OCI-LY1 (cell line): ENCODE measurements around the gene IRF4.

Experiments used
- H2AFZ ChIP-seq: fragments of 200-600 bp; sonication (generic), shearing (Covaris generic); 2 replicates; pipeline ENCODE4 v1.6.0; 2014; ENCODE audit warnings: antibody characterized with exemption, mild to moderate bottlenecking, low read length
- H3F3A ChIP-seq: fragments of 200-600 bp; sonication (generic), shearing (Covaris generic); 2 replicates; pipeline ENCODE4 v1.6.0; 2014; ENCODE audit warnings: mild to moderate bottlenecking, antibody characterized with exemption, low read length, moderate library complexity; ENCODE audit not compliant: insufficient read depth
- H3K27ac ChIP-seq: fragments of 200-600 bp; sonication (generic); 2 replicates; pipeline ENCODE4 v1.5.1; 2014; ENCODE audit warnings: low read length, mixed run types, mild to moderate bottlenecking, low read depth; ENCODE audit not compliant: poor library complexity, severe bottlenecking
- H3K27me3 ChIP-seq: fragments of 200-600 bp; sonication (generic); 2 replicates; pipeline ENCODE4 v1.6.0; 2014; ENCODE audit warnings: antibody characterized with exemption, mild to moderate bottlenecking, low read length, moderate library complexity; ENCODE audit not compliant: insufficient read depth
- H3K36me3 ChIP-seq: fragments of 200-600 bp; sonication (generic); 2 replicates; pipeline ENCODE4 v1.6.1; 2014; ENCODE audit warnings: mild to moderate bottlenecking, antibody characterized with exemption, low read length, moderate library complexity, mixed read lengths; ENCODE audit not compliant: insufficient read depth
- H3K4me1 ChIP-seq: fragments of 200-600 bp; sonication (generic); 2 replicates; pipeline ENCODE4 v1.5.1; 2014; ENCODE audit warnings: mild to moderate bottlenecking, low read length, moderate library complexity; ENCODE audit not compliant: insufficient read depth, severe bottlenecking
- H3K4me2 ChIP-seq: fragments of 200-600 bp; sonication (generic), shearing (Covaris generic); 2 replicates; pipeline ENCODE4 v1.6.1; 2014; ENCODE audit warnings: low read length
- H3K4me3 ChIP-seq: fragments of 200-600 bp; sonication (generic); 2 replicates; pipeline ENCODE4 v1.5.1; 2014; ENCODE audit warnings: low read length, low read depth, mild to moderate bottlenecking, mixed read lengths; ENCODE audit not compliant: poor library complexity, severe bottlenecking
- H3K79me2 ChIP-seq: fragments of 200-600 bp; shearing (Covaris generic); 2 replicates; pipeline ENCODE4 v1.6.1; 2016; ENCODE audit warnings: mixed run types, low read length, mixed read lengths; ENCODE audit not compliant: insufficient read depth
- H3K9ac ChIP-seq: fragments of 200-600 bp; sonication (generic), shearing (Covaris generic); 2 replicates; pipeline ENCODE4 v1.6.1; 2014; ENCODE audit warnings: mild to moderate bottlenecking, low read length, mixed read lengths
- H3K9me2 ChIP-seq: fragments of 200-600 bp; sonication (generic), shearing (Covaris generic); 2 replicates; pipeline ENCODE4 v1.6.1; 2014; ENCODE audit warnings: low read depth, mild to moderate bottlenecking, low read length, mixed read lengths
- H3K9me3 ChIP-seq: fragments of 200-600 bp; shearing (Covaris generic); 2 replicates; pipeline ENCODE4 v1.6.1; 2014; ENCODE audit warnings: low read length, mixed read lengths
- H4K20me1 ChIP-seq: fragments of 200-600 bp; sonication (generic), shearing (Covaris generic); 2 replicates; pipeline ENCODE4 v1.6.0; 2016; ENCODE audit warnings: mild to moderate bottlenecking, low read length; ENCODE audit not compliant: insufficient read depth
- EZH2 ChIP-seq: fragments of 200-600 bp; sonication (generic), shearing (Covaris generic); IDR thresholded peaks from 2 replicates; pipeline ENCODE4 v1.8.0; 2017; ENCODE audit warnings: borderline replicate concordance, mixed run types, mild to moderate bottlenecking, antibody characterized with exemption, low read length, moderate library complexity, mixed read lengths
- TF ChIP-seq, protein P1 (sequence below): fragments of 200-600 bp; sonication (generic), shearing (Covaris generic); IDR thresholded peaks from 2 replicates; pipeline ENCODE4 v1.5.1; 2017; ENCODE audit warnings: mild to moderate bottlenecking, antibody characterized with exemption, low read length, moderate library complexity, mixed read lengths

IRF4 gene

DNA sequence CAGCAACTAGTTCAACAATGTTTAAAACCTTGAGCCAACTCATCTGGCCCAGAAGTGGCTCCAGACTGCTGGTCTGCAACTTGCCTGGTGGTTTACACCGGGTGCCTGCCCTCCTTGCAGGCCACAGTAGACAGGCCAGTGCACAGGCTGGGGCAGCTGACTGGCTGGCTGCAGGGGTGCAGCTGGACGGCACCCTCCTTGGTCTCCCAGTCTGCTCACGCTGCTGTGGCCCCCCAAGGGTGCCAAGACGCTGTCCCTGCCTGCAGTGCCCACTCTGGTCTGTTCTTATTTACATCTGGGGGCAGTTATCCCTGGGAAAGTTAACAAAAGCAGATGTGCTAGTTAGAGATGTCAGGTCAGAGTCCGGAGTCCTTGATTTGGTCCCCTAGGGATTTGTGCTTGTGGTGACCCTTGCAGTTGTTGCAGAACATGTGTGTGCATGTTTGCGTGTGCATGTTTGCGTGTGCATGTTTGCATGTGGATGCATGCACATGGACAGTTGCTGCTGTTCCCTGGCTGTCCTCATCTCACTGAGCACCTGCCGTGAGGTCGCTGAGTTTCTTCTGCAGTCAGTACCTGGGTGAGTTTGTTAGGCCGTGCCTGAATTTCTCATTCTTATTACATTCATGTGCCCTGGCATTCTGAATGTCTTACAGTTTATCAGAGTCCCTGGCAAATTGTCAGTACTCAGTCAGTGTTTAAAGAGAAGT, 48.2 kb upstream of the IRF4 start:
- H3K27me3 ChIP-seq, result no peaks in the 10 kb centered on the region
- H3K79me2 ChIP-seq, result no peaks in the 10 kb centered on the region

DNA sequence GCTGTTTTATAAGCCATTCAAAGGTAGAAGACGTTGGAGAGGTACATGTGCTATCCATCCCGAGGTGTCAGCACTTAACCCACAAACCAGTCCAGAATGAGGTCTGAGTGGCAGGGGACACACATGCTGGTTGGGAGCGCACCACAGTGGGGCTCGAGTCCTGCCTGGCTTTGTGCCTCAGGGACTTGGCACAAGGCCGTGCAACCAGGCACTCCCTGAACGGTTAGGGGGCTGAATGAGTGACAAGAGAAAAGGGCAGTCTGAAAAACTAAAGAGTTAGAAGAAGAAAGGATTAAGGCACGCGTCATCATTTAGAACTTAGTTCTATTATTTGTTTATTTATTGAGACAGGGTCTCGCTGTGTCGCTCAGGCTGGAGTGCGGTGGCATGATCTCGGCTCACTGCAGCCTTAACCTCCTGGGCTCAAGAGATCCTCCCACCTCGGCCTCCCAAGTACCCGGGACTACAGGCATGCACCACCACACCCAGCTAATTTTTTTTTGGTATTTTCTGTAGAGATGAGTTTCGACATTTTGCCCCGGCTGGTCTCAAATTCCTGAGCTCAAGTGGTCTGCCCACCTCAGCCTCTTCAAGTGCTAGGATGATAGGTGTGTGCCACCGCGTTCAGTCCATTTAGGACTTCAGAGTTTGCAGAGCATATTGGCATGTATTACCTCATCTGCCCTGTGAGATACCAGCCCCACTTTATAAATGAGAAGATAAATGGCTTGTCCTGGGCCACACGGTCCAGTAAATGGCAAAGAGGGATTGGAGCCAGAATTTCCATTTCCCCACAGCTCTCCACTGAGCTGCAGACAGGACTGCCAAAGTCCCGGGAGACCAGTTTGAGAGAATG, 47.4 kb upstream of the IRF4 start:
- Histone ChIP-seq H2AFZ (no peak overlapping the region), H3K9ac (no peak overlapping the region), H3F3A (no peaks in the 10 kb centered on the region), H3K9me2 (no peaks in the 10 kb centered on the region), H3K4me1 (peaks cover 28% of the 10 kb centered on the region), H4K20me1 (no peaks in the 10 kb centered on the region), H3K36me3 (no peaks in the 10 kb centered on the region), H3K27ac (no peak overlapping the region), H3K27me3 (no peaks in the 10 kb centered on the region), H3K9me3 (no peaks in the 10 kb centered on the region), H3K79me2 (no peaks in the 10 kb centered on the region), H3K4me3 (no peak overlapping the region), H3K4me2 (no peak overlapping the region)
- TF ChIP-seq EZH2, result no peak
- TF ChIP-seq, protein P1, sequence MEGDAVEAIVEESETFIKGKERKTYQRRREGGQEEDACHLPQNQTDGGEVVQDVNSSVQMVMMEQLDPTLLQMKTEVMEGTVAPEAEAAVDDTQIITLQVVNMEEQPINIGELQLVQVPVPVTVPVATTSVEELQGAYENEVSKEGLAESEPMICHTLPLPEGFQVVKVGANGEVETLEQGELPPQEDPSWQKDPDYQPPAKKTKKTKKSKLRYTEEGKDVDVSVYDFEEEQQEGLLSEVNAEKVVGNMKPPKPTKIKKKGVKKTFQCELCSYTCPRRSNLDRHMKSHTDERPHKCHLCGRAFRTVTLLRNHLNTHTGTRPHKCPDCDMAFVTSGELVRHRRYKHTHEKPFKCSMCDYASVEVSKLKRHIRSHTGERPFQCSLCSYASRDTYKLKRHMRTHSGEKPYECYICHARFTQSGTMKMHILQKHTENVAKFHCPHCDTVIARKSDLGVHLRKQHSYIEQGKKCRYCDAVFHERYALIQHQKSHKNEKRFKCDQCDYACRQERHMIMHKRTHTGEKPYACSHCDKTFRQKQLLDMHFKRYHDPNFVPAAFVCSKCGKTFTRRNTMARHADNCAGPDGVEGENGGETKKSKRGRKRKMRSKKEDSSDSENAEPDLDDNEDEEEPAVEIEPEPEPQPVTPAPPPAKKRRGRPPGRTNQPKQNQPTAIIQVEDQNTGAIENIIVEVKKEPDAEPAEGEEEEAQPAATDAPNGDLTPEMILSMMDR, result no peak

More for the DNA sequence above, 48.2 kb upstream of the IRF4 start:
- Histone ChIP-seq H4K20me1 (no peaks in the 10 kb centered on the region), H3F3A (no peaks in the 10 kb centered on the region), H3K9me3 (no peaks in the 10 kb centered on the region), H3K4me3 (no peak overlapping the region), H3K9ac (no peak overlapping the region), H3K36me3 (no peaks in the 10 kb centered on the region), H3K9me2 (no peaks in the 10 kb centered on the region), H3K4me2 (no peak overlapping the region), H3K4me1 (peaks cover 20% of the 10 kb centered on the region), H2AFZ (no peak overlapping the region), H3K27ac (no peak overlapping the region)
- TF ChIP-seq, protein P1, result no peak

DNA sequence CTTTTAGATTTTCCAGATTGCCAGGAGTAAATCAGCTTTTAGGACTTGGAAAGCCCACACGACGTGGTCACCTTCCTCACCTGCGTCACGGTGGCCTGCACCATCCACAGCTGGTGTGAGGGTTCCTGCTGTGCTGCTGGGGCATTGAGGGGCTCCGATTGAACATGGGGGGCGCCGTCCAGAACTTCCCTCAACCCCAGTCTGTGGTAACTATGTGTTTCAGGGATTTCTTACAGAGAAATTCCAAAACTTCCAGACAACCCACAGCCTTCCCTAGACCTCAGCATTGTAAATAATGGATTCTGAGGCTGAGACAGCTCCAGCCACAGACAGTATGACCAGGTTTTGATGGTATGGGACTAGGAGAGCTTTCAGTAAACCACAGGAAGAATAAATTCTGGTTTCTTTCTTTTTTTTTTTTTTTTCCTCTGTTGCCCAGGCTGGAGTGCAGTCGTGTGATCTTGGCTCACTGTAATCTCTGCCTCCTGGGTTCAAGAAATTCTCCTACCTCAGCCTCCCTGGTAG, 46.7 kb upstream of the IRF4 start:
- TF ChIP-seq EZH2, result no peak
- TF ChIP-seq, protein P1, result no peak
- Histone ChIP-seq H3F3A (no peaks in the 10 kb centered on the region), H3K27ac (no peak overlapping the region), H3K4me3 (no peak overlapping the region), H3K27me3 (no peaks in the 10 kb centered on the region), H3K4me1 (peaks cover 35% of the 10 kb centered on the region), H3K4me2 (no peak overlapping the region), H2AFZ (no peak overlapping the region), H4K20me1 (no peaks in the 10 kb centered on the region), H3K79me2 (no peaks in the 10 kb centered on the region), H3K9ac (no peak overlapping the region), H3K9me2 (no peaks in the 10 kb centered on the region), H3K36me3 (no peaks in the 10 kb centered on the region), H3K9me3 (no peaks in the 10 kb centered on the region)
